Measurements from ENCODE around the gene TYSND1.
"Not testable (repeated sequence)": the region's sequence is repeated elsewhere in the genome, so short reads cannot be mapped to it uniquely, and the experiment has no call there.

The TYSND1 gene

GRCh38 chr10:70101668-70102067 is 44.8 kb downstream of the TYSND1 start:
- no peak for DNase-seq

- not testable (repeated sequence) for DNase-seq
Observed at GRCh38 chr10:70101068-70101562, 45.4 kb downstream of the TYSND1 start.

GRCh38 chr10:70098271-70098670 is 48.2 kb downstream of the TYSND1 start:
- no peak for DNase-seq

GRCh38 chr10:70097459-70097858 is 49.0 kb downstream of the TYSND1 start:
- no peak for DNase-seq

GRCh38 chr10:70096705-70097420 is 49.6 kb downstream of the TYSND1 start:
- no peak for DNase-seq

- no peak for DNase-seq
Observed at GRCh38 chr10:70096016-70096704, 50.3 kb downstream of the TYSND1 start.

GRCh38 chr10:70094250-70094649 is 52.2 kb downstream of the TYSND1 start:
- no peak for DNase-seq

- DNase-seq: no peak
Observed at GRCh38 chr10:70093335-70093944, 53.1 kb downstream of the TYSND1 start.

- no peak for DNase-seq
Observed at GRCh38 chr10:70092389-70092718, 54.1 kb downstream of the TYSND1 start.

- no peak for DNase-seq
Observed at GRCh38 chr10:70090951-70091350, 55.5 kb downstream of the TYSND1 start.

- no peak for DNase-seq
Observed at GRCh38 chr10:70090013-70090412, 56.5 kb downstream of the TYSND1 start.

GRCh38 chr10:70088308-70088698 is 58.2 kb downstream of the TYSND1 start:
- DNase-seq: no peak

Data from hematopoietic multipotent progenitor cell treated with erythropoietin and hydrocortisone succinate and interleukin-3 and kit ligand, for 6 days (in vitro differentiated cells).